Thyroid gland (tissue), 4 donors: ENCODE measurements around the gene TMEM107. TPM values are rescaled to one million over a fixed set of nuclear protein-coding genes. Genes with fewer than 3 reads are reported as not detected.

Experiments
- DNase-seq, 2 donors: peaks; one replicate each; pipeline ENCODE4 v3.0.0-alpha.2; 2019
- H3K27ac ChIP-seq, 3 donors: fragments of 200-600 bp; sonication (generic); 1 replicate in 2 of 3; 2 replicates in 1 of 3; pipeline ENCODE4 v1.5.1; 2016 to 2019; ENCODE audit warnings: mild to moderate bottlenecking in 1 of 3, moderate library complexity in 1 of 3
- H3K27me3 ChIP-seq: fragments of 200-600 bp; sonication (generic); one replicate; pipeline ENCODE4 v1.5.1; 2019
- H3K36me3 ChIP-seq, 2 donors: fragments of 200-600 bp; sonication (generic); one replicate each; pipeline ENCODE4 v1.5.1; 2016 to 2019
- H3K4me1 ChIP-seq, 2 donors: fragments of 200-600 bp; sonication (generic); one replicate each; pipeline ENCODE4 v1.5.1; 2017 to 2019
- H3K4me3 ChIP-seq, 3 donors: fragments of 200-600 bp; sonication (generic); replicated peaks in 1 of 3; 1 replicate in 2 of 3; 2 replicates in 1 of 3; pipeline ENCODE4 v1.5.1; 2016; ENCODE audit warnings: mild to moderate bottlenecking in 1 of 3
- H3K9me3 ChIP-seq: fragments of 200-600 bp; sonication (generic); one replicate; pipeline ENCODE4 v1.5.1; 2017
- CTCF ChIP-seq, 6 experiments: fragments of 200-600 bp in 3 of 6; fragments of 450-650 bp in 3 of 6; sonication (generic) in 3 of 6; IDR thresholded peaks; one replicate each; pipeline ENCODE4 v1.5.1; 2016 to 2019; ENCODE audit warnings: antibody characterized with exemption in 6 of 6, mild to moderate bottlenecking in 2 of 6, inconsistent platforms in 1 of 6, moderate library complexity in 1 of 6
- POLR2A ChIP-seq, 2 donors: fragments of 450-650 bp; IDR thresholded peaks; one replicate each; pipeline ENCODE4 v1.6.1; 2017; ENCODE audit warnings: antibody characterized with exemption in 2 of 2, mild to moderate bottlenecking in 2 of 2, moderate library complexity in 1 of 2
- WGBS, 2 donors: methylation state at CpG; one replicate each; pipeline ENCODE4 v1.1.5; 2017; 5-methylcytosine and 5-hydroxymethylcytosine counted together
- intact Hi-C: fragments of 100-400 bp; cut with DNase I; formaldehyde crosslinking; loops from one replicate; pipeline ENCODE4 v1.15.1; 2023
- total RNA-seq, 4 donors: library from RNA; depleted of rRNA; stranded (reverse); fragments of >200 nt; gene quantifications; one replicate each; pipeline ENCODE4 v1.2.3, GENCODE V29; 2016

The TMEM107 gene
- total RNA-seq, 4 donors from 2014 or later: 19.7 to 34.7 (median 32.2) TPM

- intact Hi-C loops: no loop called here
- WGBS, 2 donors: 78 to 85% methylated on average over 3 of the region's 3 CpGs
- DNase-seq: no peak
Measured at GRCh38 chr17:8131844-8132441, 44.2 kb downstream of the TMEM107 start.

GRCh38 chr17:8128125-8128784, 47.9 kb downstream of the TMEM107 start:
- Histone ChIP-seq H3K36me3 (no peaks in the 10 kb centered on the region), H3K9me3 (no peaks in the 10 kb centered on the region), H3K27ac (no peak overlapping the region), H3K27me3 (peaks cover 5% of the 10 kb centered on the region), H3K4me1 (peaks cover 21 to 31% of the 10 kb centered on the region in 2 donors), H3K4me3 (no peak overlapping the region)
- WGBS, 2 donors: 75 to 85% methylated on average over 14 of the region's 14 CpGs
- TF ChIP-seq POLR2A (IDR thresholded peaks at IDR 0.05) (no peak), CTCF (IDR thresholded peaks at IDR 0.05) (no peak)
- no peak for DNase-seq
- intact Hi-C loops: loop anchor here (10.0 kb wide), 2 partner anchors 57 to 97 kb away; no protein-coding TSS in a partner anchor

More at GRCh38 chr17:8131844-8132441, 44.2 kb downstream of the TMEM107 start:
- TF ChIP-seq POLR2A (IDR thresholded peaks at IDR 0.05): no peak
- Histone ChIP-seq H3K9me3 (no peaks in the 10 kb centered on the region), H3K27ac (no peak overlapping the region), H3K4me3 (no peak overlapping the region), H3K36me3 (no peaks in the 10 kb centered on the region), H3K4me1 (peaks cover 0 to 5% of the 10 kb centered on the region in 2 donors), H3K27me3 (no peaks in the 10 kb centered on the region)

GRCh38 chr17:8126491-8127066, 49.6 kb downstream of the TMEM107 start:
- Histone ChIP-seq H3K4me3 (peak overlapping the region in 2 of 3 donors; percentile 57 to 66), H3K9me3 (no peaks in the 10 kb centered on the region), H3K27me3 (peaks cover 5% of the 10 kb centered on the region), H3K27ac (peak overlapping the region in 2 of 3 donors; percentile 36 to 74), H3K4me1 (peaks cover 36 to 45% of the 10 kb centered on the region in 2 donors), H3K36me3 (no peaks in the 10 kb centered on the region)
- TF ChIP-seq POLR2A (IDR thresholded peaks at IDR 0.05) (no peak), CTCF (IDR thresholded peaks at IDR 0.05) (no peak)
- intact Hi-C loops: loop anchor here (10.0 kb wide), 2 partner anchors 58 to 98 kb away; no protein-coding TSS in a partner anchor
- DNase-seq: peak; percentile 44 to 53
- WGBS, 2 donors: 0 to 2% methylated on average over 15 to 24 of the region's 45 CpGs

- TF ChIP-seq POLR2A (IDR thresholded peaks at IDR 0.05) (no peak), CTCF (IDR thresholded peaks at IDR 0.05) (no peak)
- 1% methylated on average over 35 of the region's 35 CpGs for WGBS, 2 donors
- H3K9me3 ChIP-seq: no peaks in the 10 kb centered on the region
- H3K4me1 ChIP-seq: peaks cover 42 to 50% of the 10 kb centered on the region in 2 donors
- peaks cover 5% of the 10 kb centered on the region for H3K27me3 ChIP-seq
- peak overlapping the region in 2 of 3 donors; percentile 36 to 74 for H3K27ac ChIP-seq
- no peaks in the 10 kb centered on the region for H3K36me3 ChIP-seq
- peak overlapping the region; percentile 24 to 66 (median 57) for H3K4me3 ChIP-seq
- intact Hi-C loops: loop anchor here (10.0 kb wide), 2 partner anchors 59 to 99 kb away; no protein-coding TSS in a partner anchor
- peak in 1 of 2 donors; percentile 44 for DNase-seq
Measured at GRCh38 chr17:8125947-8126490, 50.2 kb downstream of the TMEM107 start.

GRCh38 chr17:8125154-8125946, 50.8 kb downstream of the TMEM107 start:
- TF ChIP-seq CTCF (IDR thresholded peaks at IDR 0.05) (no peak), POLR2A (IDR thresholded peaks at IDR 0.05) (no peak)
- peak; percentile 78 to 83 for DNase-seq
- WGBS, 2 donors: 1 to 2% methylated on average over 20 to 33 of the region's 40 CpGs
- Histone ChIP-seq H3K36me3 (no peaks in the 10 kb centered on the region), H3K4me1 (peaks cover 48 to 56% of the 10 kb centered on the region in 2 donors), H3K27me3 (peaks cover 5% of the 10 kb centered on the region), H3K27ac (peak overlapping the region in 2 of 3 donors; percentile 36 to 74), H3K9me3 (no peaks in the 10 kb centered on the region), H3K4me3 (peak overlapping the region; percentile 24 to 66 (median 57))
- intact Hi-C loops: loop anchor here (10.0 kb wide), 2 partner anchors 59 to 99 kb away; no protein-coding TSS in a partner anchor
